Tibial artery (tissue), 4 donors: Measurements from ENCODE around the gene VPS13A.

Experiments used
- DNase-seq, 2 donors: peaks; one replicate each; pipeline ENCODE4 v3.0.0-alpha.2; 2019
- H3K27ac ChIP-seq, 2 donors: fragments of 200-600 bp; sonication (generic) in 1 of 2; 1 replicate in 1 of 2; 2 replicates in 1 of 2; pipeline ENCODE4 v1.5.1; 2018 to 2019; ENCODE audit warnings: mild to moderate bottlenecking in 1 of 2
- H3K27me3 ChIP-seq, 2 donors: fragments of 200-600 bp; sonication (generic) in 1 of 2; one replicate each; pipeline versions ENCODE4 v1.5.1 to v1.6.0; 2016 to 2019
- H3K36me3 ChIP-seq, 3 donors: fragments of 200-600 bp; sonication (generic) in 2 of 3; one replicate each; pipeline ENCODE4 v1.5.1; 2016 to 2019; ENCODE audit warnings: mild to moderate bottlenecking in 2 of 3
- H3K4me1 ChIP-seq, 4 donors: fragments of 200-600 bp; sonication (generic) in 2 of 4; 1 replicate in 3 of 4; 2 replicates in 1 of 4; pipeline ENCODE4 v1.5.1; 2016 to 2019
- H3K4me3 ChIP-seq, 2 donors: fragments of 200-600 bp; sonication (generic) in 1 of 2; 1 replicate in 1 of 2; 2 replicates in 1 of 2; pipeline ENCODE4 v1.5.1; 2018 to 2019; ENCODE audit warnings: mild to moderate bottlenecking in 2 of 2
- H3K9me3 ChIP-seq, 3 donors: fragments of 200-600 bp; sonication (generic) in 1 of 3; one replicate each; pipeline ENCODE4 v1.5.1; 2016 to 2019
- intact Hi-C: fragments of 100-400 bp; cut with DNase I; formaldehyde crosslinking; loops from one replicate; pipeline ENCODE4 v1.15.0; 2023; ENCODE audit warnings: low total_unique reads
- TF ChIP-seq, protein P1 (sequence below), 2 experiments: fragments of 200-600 bp in 1 of 2; fragments of 450-650 bp in 1 of 2; IDR thresholded peaks; one replicate each; pipeline ENCODE4 v1.5.1; 2017 to 2019; ENCODE audit warnings: antibody characterized with exemption in 2 of 2, mild to moderate bottlenecking in 1 of 2, moderate library complexity in 1 of 2

Gene VPS13A

DNA sequence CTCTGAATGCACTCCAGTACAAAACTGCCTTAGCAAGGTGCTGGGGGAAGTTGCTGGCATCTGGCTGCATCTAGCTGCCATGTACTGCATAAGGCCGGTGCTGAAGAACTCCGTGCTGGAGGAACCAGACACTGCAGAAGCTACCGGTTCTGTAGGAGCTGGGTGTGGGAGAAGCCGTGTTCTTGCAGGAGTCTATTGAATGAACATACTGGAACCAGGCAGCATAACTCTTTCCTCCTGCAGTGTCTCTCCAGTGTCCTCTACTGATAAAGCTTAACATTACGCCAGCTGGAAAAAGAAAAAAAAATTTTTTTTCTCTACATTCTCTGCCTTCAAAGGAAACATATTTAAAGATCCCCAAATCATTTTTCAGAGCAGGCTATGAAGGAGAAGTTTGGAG, 38.5 kb downstream of the VPS13A start:
- Histone ChIP-seq H3K4me3 (no peak overlapping the region), H3K4me1 (peaks cover 0 to 16% (median 0%) of the 10 kb centered on the region in 4 donors), H3K36me3 (peaks cover 12 to 30% (median 16%) of the 10 kb centered on the region in 3 donors), H3K27me3 (no peaks in the 10 kb centered on the region), H3K9me3 (no peaks in the 10 kb centered on the region), H3K27ac (no peak overlapping the region)
- no peak for DNase-seq
- TF ChIP-seq, protein P1, sequence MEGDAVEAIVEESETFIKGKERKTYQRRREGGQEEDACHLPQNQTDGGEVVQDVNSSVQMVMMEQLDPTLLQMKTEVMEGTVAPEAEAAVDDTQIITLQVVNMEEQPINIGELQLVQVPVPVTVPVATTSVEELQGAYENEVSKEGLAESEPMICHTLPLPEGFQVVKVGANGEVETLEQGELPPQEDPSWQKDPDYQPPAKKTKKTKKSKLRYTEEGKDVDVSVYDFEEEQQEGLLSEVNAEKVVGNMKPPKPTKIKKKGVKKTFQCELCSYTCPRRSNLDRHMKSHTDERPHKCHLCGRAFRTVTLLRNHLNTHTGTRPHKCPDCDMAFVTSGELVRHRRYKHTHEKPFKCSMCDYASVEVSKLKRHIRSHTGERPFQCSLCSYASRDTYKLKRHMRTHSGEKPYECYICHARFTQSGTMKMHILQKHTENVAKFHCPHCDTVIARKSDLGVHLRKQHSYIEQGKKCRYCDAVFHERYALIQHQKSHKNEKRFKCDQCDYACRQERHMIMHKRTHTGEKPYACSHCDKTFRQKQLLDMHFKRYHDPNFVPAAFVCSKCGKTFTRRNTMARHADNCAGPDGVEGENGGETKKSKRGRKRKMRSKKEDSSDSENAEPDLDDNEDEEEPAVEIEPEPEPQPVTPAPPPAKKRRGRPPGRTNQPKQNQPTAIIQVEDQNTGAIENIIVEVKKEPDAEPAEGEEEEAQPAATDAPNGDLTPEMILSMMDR (IDR thresholded peaks at IDR 0.05), result peak in 1 of 2 experiments; percentile 19
- intact Hi-C loops, result no loop called here

DNA sequence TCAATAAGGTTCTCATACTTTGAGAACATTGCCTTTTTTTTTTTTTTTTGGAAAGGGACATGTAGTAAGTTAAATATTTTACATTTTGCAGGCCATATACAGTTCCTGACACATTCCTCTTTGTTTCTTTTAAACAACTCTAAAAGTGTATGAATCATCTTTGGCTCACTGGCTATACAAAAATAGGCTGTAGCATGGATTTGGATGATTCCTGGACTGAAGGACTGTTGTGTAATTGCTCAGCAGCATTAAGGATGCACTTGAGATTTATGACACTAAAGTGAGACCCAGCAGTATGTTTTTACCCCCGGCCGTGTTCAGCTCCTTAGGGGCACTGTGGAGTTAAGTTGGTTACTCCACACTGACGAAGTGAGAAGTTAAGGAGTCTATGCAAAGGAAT, 41.3 kb downstream of the VPS13A start:
- Histone ChIP-seq H3K4me3 (no peak overlapping the region), H3K27me3 (no peaks in the 10 kb centered on the region), H3K36me3 (peaks cover 11 to 23% (median 18%) of the 10 kb centered on the region in 3 donors), H3K27ac (peak overlapping the region in 1 of 2 donors; percentile 39), H3K4me1 (peaks cover 0 to 16% (median 0%) of the 10 kb centered on the region in 4 donors), H3K9me3 (no peaks in the 10 kb centered on the region)
- intact Hi-C loops, result no loop called here
- DNase-seq, result no peak
- TF ChIP-seq, protein P1 (IDR thresholded peaks at IDR 0.05), result no peak

DNA sequence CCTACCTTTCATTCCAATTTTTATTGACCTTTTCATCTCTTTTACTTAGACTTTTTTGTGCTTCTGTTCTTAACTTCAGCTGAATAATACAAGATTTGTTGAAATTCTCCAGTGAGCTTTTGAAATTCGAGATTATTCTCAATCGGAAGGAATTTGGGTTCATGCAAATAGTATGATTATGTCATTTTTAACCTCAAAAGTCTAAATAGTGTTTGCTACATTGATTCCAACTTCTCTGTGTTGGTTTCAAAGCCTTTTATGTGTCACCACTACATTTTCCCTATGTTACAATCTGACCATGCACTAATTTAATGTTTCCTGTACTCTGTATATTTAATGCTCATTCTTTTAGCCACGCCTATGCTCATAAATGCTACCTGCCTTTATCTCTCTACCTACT, 44.1 kb downstream of the VPS13A start:
- Histone ChIP-seq H3K9me3 (no peaks in the 10 kb centered on the region), H3K4me1 (peaks cover 0 to 16% (median 0%) of the 10 kb centered on the region in 4 donors), H3K36me3 (peaks cover 17 to 32% (median 21%) of the 10 kb centered on the region in 3 donors), H3K27ac (no peak overlapping the region), H3K4me3 (no peak overlapping the region), H3K27me3 (no peaks in the 10 kb centered on the region)
- intact Hi-C loops, result no loop called here
- no peak for DNase-seq
- TF ChIP-seq, protein P1 (IDR thresholded peaks at IDR 0.05), result no peak

DNA sequence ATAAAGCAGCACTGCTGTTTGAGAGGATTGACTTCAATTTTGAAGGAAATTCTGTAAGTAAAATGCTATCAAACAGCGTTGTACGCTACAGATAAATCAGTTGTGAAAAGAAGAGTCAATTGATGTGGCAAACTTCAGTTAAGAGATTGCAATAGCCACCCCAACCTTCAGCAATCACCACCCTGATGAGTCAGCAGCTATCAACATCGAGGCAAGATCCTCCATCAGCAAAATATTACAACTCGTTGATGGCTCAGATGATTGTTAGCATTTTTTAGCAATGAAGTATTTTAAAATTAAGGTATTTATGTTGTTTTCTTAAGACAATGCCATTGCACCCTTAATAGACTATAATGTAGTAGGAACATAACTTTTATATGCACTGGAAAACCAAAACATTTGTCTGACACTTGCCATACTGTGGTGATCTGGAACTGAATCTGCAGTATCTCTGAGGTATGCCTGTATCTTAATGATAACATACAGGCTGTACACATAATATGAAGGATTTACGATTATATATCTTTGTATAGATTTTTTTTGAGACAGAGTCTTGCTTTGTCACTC, 47.5 kb downstream of the VPS13A start:
- peaks cover 45 to 61% (median 47%) of the 10 kb centered on the region in 3 donors for H3K36me3 ChIP-seq
- no peak overlapping the region for H3K27ac ChIP-seq
- intact Hi-C loops, result no loop called here
- TF ChIP-seq, protein P1 (IDR thresholded peaks at IDR 0.05), result no peak
- H3K9me3 ChIP-seq, result no peaks in the 10 kb centered on the region
- no peaks in the 10 kb centered on the region for H3K4me1 ChIP-seq
- no peak for DNase-seq
- no peaks in the 10 kb centered on the region for H3K27me3 ChIP-seq
- no peak overlapping the region for H3K4me3 ChIP-seq

DNA sequence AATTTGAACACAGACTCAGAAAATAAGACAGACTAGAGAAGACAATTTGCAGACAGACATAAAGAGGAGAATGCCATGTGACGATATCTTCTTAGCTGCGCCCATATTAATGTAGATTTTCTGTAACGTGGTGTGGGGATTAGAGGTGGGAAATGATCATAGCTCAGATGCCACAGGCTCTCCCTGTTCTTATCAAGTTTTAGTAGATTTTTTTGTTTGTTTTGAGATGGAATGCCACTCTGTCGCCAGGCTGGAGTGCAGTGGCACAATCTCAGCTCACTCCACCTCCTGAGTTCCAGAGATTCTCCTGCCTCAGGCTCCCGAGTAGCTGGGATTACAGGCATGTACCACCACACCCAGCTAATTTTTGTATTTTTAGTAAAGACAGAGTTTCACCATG, 59.4 kb downstream of the VPS13A start:
- intact Hi-C loops, result no loop called here

More for the DNA sequence above, 59.4 kb downstream of the VPS13A start:
- H3K36me3 ChIP-seq, result peaks cover 7 to 13% (median 7%) of the 10 kb centered on the region in 3 donors
- H3K4me3 ChIP-seq, result no peak overlapping the region
- no peak overlapping the region for H3K27ac ChIP-seq
- no peaks in the 10 kb centered on the region for H3K9me3 ChIP-seq
- TF ChIP-seq, protein P1 (IDR thresholded peaks at IDR 0.05), result no peak
- H3K4me1 ChIP-seq, result no peaks in the 10 kb centered on the region
- H3K27me3 ChIP-seq, result no peaks in the 10 kb centered on the region
- no peak for DNase-seq
